WTC11 (cell line): ENCODE results near the gene KRTAP10-9. TPM values are rescaled to one million over a fixed set of nuclear protein-coding genes. Genes with fewer than 3 reads are reported as not detected.

ENCODE experiments used
- ATAC-seq: fragments of 200-7000 bp; cut with Tn5 transposase; 2 replicates; pipeline ENCODE4 v1.10.0; 2021; ENCODE audit warnings: mild to moderate bottlenecking, moderate library complexity
- Bru-seq: library from RNA; stranded (reverse); fragments of 400-500 nt; gene quantifications from one replicate; lab custom pipeline; 2021; lab: Mats Ljungman, UMichigan
- CTCF ChIA-PET: fragments of 300-600 bp; sonication (Branson Sonifier 250); formaldehyde crosslinking; loops from one replicate; lab custom pipeline; 2021; ENCODE audit warnings: antibody characterized with exemption; lab: Charles Lee
- POLR2A ChIA-PET: fragments of 350-600 bp; sonication (Branson Sonifier 250); formaldehyde crosslinking; loops from one replicate; lab custom pipeline; 2021; ENCODE audit warnings: antibody characterized with exemption; lab: Charles Lee
- DNase-seq: peaks from one replicate; pipeline ENCODE4 v3.0.0; 2021; ENCODE audit warnings: low spot score
- H3K27ac Mint-ChIP-seq: 2 replicates; pipeline ENCODE4 v1.8.0; 2021; ENCODE audit warnings: mixed read lengths
- H3K27me3 Mint-ChIP-seq: 2 replicates; pipeline ENCODE4 v1.8.0; 2021; ENCODE audit warnings: low read depth, mild to moderate bottlenecking, moderate library complexity, mixed read lengths
- H3K36me3 Mint-ChIP-seq: 2 replicates; pipeline ENCODE4 v1.8.0; 2021; ENCODE audit warnings: mixed read lengths
- H3K4me1 Mint-ChIP-seq: 2 replicates; pipeline ENCODE4 v1.8.0; 2022; ENCODE audit warnings: mixed read lengths
- H3K4me3 Mint-ChIP-seq: 2 replicates; pipeline ENCODE4 v1.8.0; 2021; ENCODE audit warnings: mild to moderate bottlenecking, moderate library complexity, mixed read lengths
- H3K9me3 Mint-ChIP-seq: 2 replicates; pipeline ENCODE4 v1.8.0; 2021; ENCODE audit warnings: mixed read lengths
- AR ChIP-seq: fragments of 250-450 bp; sonication (Bioruptor Pico); IDR thresholded peaks from 2 replicates; pipeline ENCODE4 v1.9.0; 2021; ENCODE audit warnings: mild to moderate bottlenecking
- ARID4B ChIP-seq: sonication (generic); formaldehyde crosslinking; IDR thresholded peaks from 2 replicates; pipeline ENCODE4 v1.8.0; 2023; ENCODE audit warnings: missing genetic modification reagents, mild to moderate bottlenecking, borderline replicate concordance
- CDX4 ChIP-seq: fragments of 250-450 bp; sonication (Bioruptor Pico); IDR thresholded peaks from 2 replicates; pipeline ENCODE4 v1.9.0; 2021; ENCODE audit warnings: moderate library complexity, mild to moderate bottlenecking, inconsistent platforms, borderline replicate concordance
- ELF4 ChIP-seq: sonication (generic); formaldehyde crosslinking; IDR thresholded peaks from 2 replicates; pipeline ENCODE4 v1.8.1; 2022; ENCODE audit warnings: low read depth, mild to moderate bottlenecking, moderate library complexity, missing genetic modification reagents
- ESRRA ChIP-seq: sonication (generic); formaldehyde crosslinking; IDR thresholded peaks from 2 replicates; pipeline ENCODE4 v1.8.1; 2022; ENCODE audit warnings: mild to moderate bottlenecking, missing genetic modification reagents, borderline replicate concordance
- FOXP4 ChIP-seq: sonication (generic); formaldehyde crosslinking; IDR thresholded peaks from 2 replicates; pipeline ENCODE4 v1.8.0; 2022; ENCODE audit warnings: mild to moderate bottlenecking, missing genetic modification reagents
- HMGXB4 ChIP-seq: sonication (generic); formaldehyde crosslinking; IDR thresholded peaks from 2 replicates; pipeline ENCODE4 v1.8.1; 2023; ENCODE audit warnings: mild to moderate bottlenecking, moderate library complexity, missing genetic modification reagents
- KAT7 ChIP-seq: sonication (generic); formaldehyde crosslinking; IDR thresholded peaks from 2 replicates; pipeline ENCODE4 v1.8.1; 2023; ENCODE audit warnings: missing genetic modification reagents, mild to moderate bottlenecking, borderline replicate concordance
- NFYB ChIP-seq: sonication (generic); formaldehyde crosslinking; conservative IDR thresholded peaks from 2 replicates; pipeline ENCODE4 v1.8.0; 2022; ENCODE audit warnings: low read depth, missing genetic modification reagents
- NR2C2 ChIP-seq: sonication (generic); formaldehyde crosslinking; IDR thresholded peaks from 2 replicates; pipeline ENCODE4 v1.8.0; 2022; ENCODE audit warnings: mild to moderate bottlenecking, missing genetic modification reagents
- PRRX2 ChIP-seq: fragments of 250-450 bp; sonication (Bioruptor Pico); IDR thresholded peaks from 2 replicates; pipeline ENCODE4 v1.8.0; 2021; ENCODE audit warnings: mild to moderate bottlenecking
- SMAD4 ChIP-seq: sonication (generic); formaldehyde crosslinking; IDR thresholded peaks from 2 replicates; pipeline ENCODE4 v1.8.0; 2022; ENCODE audit warnings: mild to moderate bottlenecking, missing genetic modification reagents
- TP53 ChIP-seq: sonication (generic); formaldehyde crosslinking; IDR thresholded peaks from 2 replicates; pipeline ENCODE4 v1.8.1; 2023; ENCODE audit warnings: mild to moderate bottlenecking, missing genetic modification reagents
- USF1 ChIP-seq: sonication (generic); formaldehyde crosslinking; IDR thresholded peaks from 2 replicates; pipeline ENCODE4 v1.8.0; 2022; ENCODE audit warnings: mild to moderate bottlenecking, missing genetic modification reagents
- USF2 ChIP-seq: sonication (generic); formaldehyde crosslinking; IDR thresholded peaks from 2 replicates; pipeline ENCODE4 v1.8.1; 2023; ENCODE audit warnings: mild to moderate bottlenecking, missing genetic modification reagents, moderate library complexity
- ZNF232 ChIP-seq: sonication (generic); formaldehyde crosslinking; IDR thresholded peaks from 2 replicates; pipeline ENCODE4 v1.8.0; 2022; ENCODE audit warnings: mild to moderate bottlenecking, missing genetic modification reagents
- ZNF281 ChIP-seq: sonication (generic); formaldehyde crosslinking; IDR thresholded peaks from 2 replicates; pipeline ENCODE4 v1.8.0; 2023; ENCODE audit warnings: mild to moderate bottlenecking, missing genetic modification reagents
- ZNF423 ChIP-seq: fragments of 250-450 bp; sonication (Bioruptor Pico); IDR thresholded peaks from 2 replicates; pipeline ENCODE4 v2.1.2; 2022; ENCODE audit warnings: mild to moderate bottlenecking, moderate library complexity
- ZNF512 ChIP-seq: sonication (generic); formaldehyde crosslinking; IDR thresholded peaks from 2 replicates; pipeline ENCODE4 v1.8.1; 2022; ENCODE audit warnings: missing genetic modification reagents, borderline replicate concordance
- long read RNA-seq, 3 experiments: library from RNA in 1 of 3; library from capped mRNA in 1 of 3; library from polyadenylated mRNA in 1 of 3; unstranded in 2 of 3; stranded (forward) in 1 of 3; transcript quantifications; one replicate each; pipeline ENCODE4 v2.0.0, GENCODE V29; 2021
- total RNA-seq: library from RNA; stranded (reverse); gene quantifications from 3 replicates; pipeline ENCODE4 v1.2.3, GENCODE V29; 2021

The KRTAP10-9 gene
- total RNA-seq = not detected in 3 replicates
- Bru-seq, nascent RNA = not detected
- long read RNA-seq, experiment 1 = 0 reads
- long read RNA-seq, experiment 2 = 0 reads
- long read RNA-seq, experiment 3 = 0 reads

- DNase-seq = no peak
- CTCF ChIA-PET = interaction anchor here (0.7 to 0.8 kb wide), 2 partner anchors 8 to 114 kb away, joined by 3 to 5 read pairs; no protein-coding TSS in a partner anchor
- no peak within 1 kb of the TSS; the same call in 1 of the 2 replicates for H3K27ac Mint-ChIP-seq
- peaks cover 7% of the 10 kb centered on the region; the same call in 1 of the 2 replicates for H3K27me3 Mint-ChIP-seq
- H3K36me3 Mint-ChIP-seq = peaks cover 37% of the 10 kb centered on the region
- TF ChIP-seq KAT7 (CRISPR knock-in tag) (no peak), USF2 (CRISPR knock-in tag) (no peak), AR (CRISPR knock-in tag) (no peak), SMAD4 (no peak), USF1 (CRISPR knock-in tag) (no peak), ZNF281 (CRISPR knock-in tag) (no peak), ZNF423 (CRISPR knock-in tag) (no peak), NFYB (CRISPR knock-in tag) (no peak), HMGXB4 (CRISPR knock-in tag) (no peak), FOXP4 (CRISPR knock-in tag) (no peak), NR2C2 (CRISPR knock-in tag) (no peak), TP53 (CRISPR knock-in tag) (no peak), PRRX2 (CRISPR knock-in tag) (no peak), ZNF512 (CRISPR knock-in tag) (no peak), ZNF232 (CRISPR knock-in tag) (no peak), CDX4 (CRISPR knock-in tag) (no peak), ARID4B (no peak), ELF4 (CRISPR knock-in tag) (no peak), ESRRA (no peak)
- TF ChIP-seq, all 79 proteins: peak for 0
- POLR2A ChIA-PET = no interaction called here
- H3K4me3 Mint-ChIP-seq = no peak within 1 kb of the TSS
- H3K9me3 Mint-ChIP-seq = peaks cover 50% of the 10 kb centered on the region
- H3K4me1 Mint-ChIP-seq = peaks cover 3% of the 10 kb centered on the region; the same call in 1 of the 2 replicates
- ATAC-seq = no peak
Measured at GRCh38 chr21:44626673-44627143, at the start of gene KRTAP10-9. Gene KRTAP10-9, plus strand, starts transcription at chr21:44627093. Its CDS starts 79 bp downstream, at chr21:44627172.
